K562 (cell line): ENCODE results near the gene PRPF39.

Experiments
- CREM ChIP-seq: IDR thresholded peaks from 2 replicates; pipeline ENCODE4 v1.6.1; 2014; ENCODE audit warnings: antibody characterized with exemption, low read depth
- CXXC5 ChIP-seq: fragments of 250-450 bp; sonication (Bioruptor Pico); IDR thresholded peaks from 2 replicates; pipeline ENCODE4 v1.8.0; 2022; ENCODE audit warnings: inconsistent platforms, mild to moderate bottlenecking, moderate library complexity
- EP300 ChIP-seq: IDR thresholded peaks from 2 replicates; pipeline ENCODE4 v1.6.1; 2012; ENCODE audit warnings: low read length, improper control_type of control experiment
- FOSL1 ChIP-seq: fragments of 200-800 bp; sonication (Bioruptor generic); conservative IDR thresholded peaks from 2 replicates; pipeline ENCODE4 v1.6.1; 2016; ENCODE audit warnings: missing genetic modification characterization, missing compliant biosample characterization
- PRPF4 ChIP-seq: fragments of 200-400 bp; formaldehyde crosslinking; IDR thresholded peaks from one replicate; pipeline ENCODE4 v1.6.1; 2017; ENCODE audit warnings: low read length, low read depth, mild to moderate bottlenecking; ENCODE audit not compliant: insufficient read depth, poor library complexity, severe bottlenecking
- SIN3A ChIP-seq, 2 experiments: fragments of 150-350 bp in 1 of 2; IDR thresholded peaks; 2 replicates each; pipeline ENCODE4 v1.6.1; 2011 to 2016; ENCODE audit warnings: borderline replicate concordance in 2 of 2, low read depth in 2 of 2, low read length in 2 of 2, mild to moderate bottlenecking in 2 of 2, moderate library complexity in 2 of 2; ENCODE audit not compliant: control insufficient read depth in 1 of 2
- TEAD1 ChIP-seq, 2 experiments: fragments of 450-650 bp in 1 of 2; sonication (generic) in 1 of 2; formaldehyde crosslinking; IDR thresholded peaks; 2 replicates each; pipeline versions ENCODE4 v1.4.0 to v1.8.0; 2020 to 2022; ENCODE audit warnings: mild to moderate bottlenecking in 2 of 2, missing genetic modification reagents in 1 of 2
- ZC3H4 ChIP-seq: sonication (generic); formaldehyde crosslinking; IDR thresholded peaks from 2 replicates; pipeline ENCODE4 v1.9.0; 2021; ENCODE audit warnings: missing genetic modification reagents, borderline replicate concordance
- ZFP30 ChIP-seq: fragments of 250-450 bp; sonication (Bioruptor Pico); IDR thresholded peaks from 2 replicates; pipeline ENCODE4 v1.8.0; 2022; ENCODE audit warnings: moderate library complexity, mild to moderate bottlenecking, inconsistent platforms, borderline replicate concordance
- TF ChIP-seq, protein P1 (sequence below): fragments of 450-650 bp; IDR thresholded peaks from 2 replicates; pipeline ENCODE4 v1.7.1; 2018; ENCODE audit warnings: mild to moderate bottlenecking, low read depth; ENCODE audit not compliant: partially characterized antibody

DNA sequence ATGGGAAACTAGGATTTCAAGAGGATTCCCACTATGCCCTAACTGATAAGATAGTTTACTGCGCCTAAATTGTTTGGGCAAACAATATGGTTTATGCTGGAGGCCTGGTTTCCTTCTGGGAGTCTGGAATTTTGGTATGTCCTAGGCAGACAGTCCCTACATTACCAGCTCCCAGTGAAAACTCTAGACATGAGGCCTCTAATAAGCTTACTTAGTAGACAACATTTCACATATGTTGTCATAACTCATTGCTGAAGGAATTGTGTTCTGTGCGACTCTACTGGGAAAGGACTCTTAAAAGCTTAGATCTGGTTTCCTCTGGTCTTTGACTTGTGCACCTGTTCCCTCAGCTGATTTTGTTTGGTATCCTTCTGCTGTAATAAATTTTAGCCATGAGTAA lies 18.0 kb upstream of the PRPF39 start:
- TF ChIP-seq CXXC5 (CRISPR knock-in tag) (no peak), ZFP30 (CRISPR knock-in tag) (no peak), FOSL1 (tag) (no peak), SIN3A (IDR thresholded peaks at IDR 0.05; ENCODE audit: borderline replicate concordance in 2 of 2, control insufficient read depth in 1 of 2, low read depth in 2 of 2, low read length in 2 of 2) (no peak), EP300 (no peak), PRPF4 (no peak), CREM (no peak), TEAD1 (CRISPR knock-in tag; IDR thresholded peaks at IDR 0.05) (no peak), ZC3H4 (CRISPR knock-in tag) (no peak)
- TF ChIP-seq, protein P1, sequence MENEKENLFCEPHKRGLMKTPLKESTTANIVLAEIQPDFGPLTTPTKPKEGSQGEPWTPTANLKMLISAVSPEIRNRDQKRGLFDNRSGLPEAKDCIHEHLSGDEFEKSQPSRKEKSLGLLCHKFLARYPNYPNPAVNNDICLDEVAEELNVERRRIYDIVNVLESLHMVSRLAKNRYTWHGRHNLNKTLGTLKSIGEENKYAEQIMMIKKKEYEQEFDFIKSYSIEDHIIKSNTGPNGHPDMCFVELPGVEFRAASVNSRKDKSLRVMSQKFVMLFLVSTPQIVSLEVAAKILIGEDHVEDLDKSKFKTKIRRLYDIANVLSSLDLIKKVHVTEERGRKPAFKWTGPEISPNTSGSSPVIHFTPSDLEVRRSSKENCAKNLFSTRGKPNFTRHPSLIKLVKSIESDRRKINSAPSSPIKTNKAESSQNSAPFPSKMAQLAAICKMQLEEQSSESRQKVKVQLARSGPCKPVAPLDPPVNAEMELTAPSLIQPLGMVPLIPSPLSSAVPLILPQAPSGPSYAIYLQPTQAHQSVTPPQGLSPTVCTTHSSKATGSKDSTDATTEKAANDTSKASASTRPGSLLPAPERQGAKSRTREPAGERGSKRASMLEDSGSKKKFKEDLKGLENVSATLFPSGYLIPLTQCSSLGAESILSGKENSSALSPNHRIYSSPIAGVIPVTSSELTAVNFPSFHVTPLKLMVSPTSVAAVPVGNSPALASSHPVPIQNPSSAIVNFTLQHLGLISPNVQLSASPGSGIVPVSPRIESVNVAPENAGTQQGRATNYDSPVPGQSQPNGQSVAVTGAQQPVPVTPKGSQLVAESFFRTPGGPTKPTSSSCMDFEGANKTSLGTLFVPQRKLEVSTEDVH, result no peak
